IMR-90 (cell line): ENCODE results near the gene BRD3. TPM values are rescaled to one million over a fixed set of nuclear protein-coding genes. Genes with fewer than 3 reads are reported as not detected.

Experiments used
- ATAC-seq: fragments of 200-7000 bp; cut with Tn5 transposase; 2 replicates; pipeline ENCODE4 v1.9.1; 2020; ENCODE audit warnings: low read depth, mild to moderate bottlenecking, moderate library complexity
- BruUV-seq: library from RNA; stranded (reverse); fragments of 400-500 nt; replicated peaks from 2 replicates; lab custom pipeline; 2021; lab: Mats Ljungman, UMichigan
- CTCF ChIA-PET: fragments of 300-600 bp; formaldehyde crosslinking; extraction: SDS; loops from one replicate; lab custom pipeline; 2021; ENCODE audit warnings: antibody characterized with exemption; lab: Yijun Ruan, JAX
- POLR2A ChIA-PET: fragments of 300-600 bp; sonication (Branson Sonifier 250); formaldehyde crosslinking; loops from one replicate; lab custom pipeline; 2022; ENCODE audit warnings: antibody characterized with exemption; ENCODE audit not compliant: unreplicated experiment; lab: Charles Lee
- DNase-seq: peaks from one replicate; pipeline ENCODE4 v3.0.0; 2013
- H2AFZ ChIP-seq: replicated peaks from 2 replicates; pipeline ENCODE3; 2013; ENCODE audit warnings: low read length, mild to moderate bottlenecking; ENCODE audit not compliant: poor library complexity
- H2AK5ac ChIP-seq: 2 replicates; pipeline ENCODE4 v1.6.1; 2013; ENCODE audit warnings: low read depth, low read length, inconsistent platforms
- H2AK9ac ChIP-seq: replicated peaks from 2 replicates; pipeline ENCODE3; 2013; ENCODE audit warnings: mild to moderate bottlenecking, low read depth, low read length, moderate library complexity; ENCODE audit not compliant: poor library complexity
- H2BK120ac ChIP-seq: 2 replicates; pipeline ENCODE4 v1.6.1; 2013; ENCODE audit warnings: low read depth, low read length, inconsistent platforms
- H2BK15ac ChIP-seq: 3 replicates; pipeline ENCODE4 v1.6.1; 2013; ENCODE audit warnings: low read depth, low read length, inconsistent platforms
- H2BK20ac ChIP-seq: 2 replicates; pipeline ENCODE4 v1.6.1; 2013; ENCODE audit warnings: low read depth, mild to moderate bottlenecking, inconsistent platforms, low read length, moderate library complexity
- H2BK5ac ChIP-seq: 2 replicates; pipeline ENCODE4 v1.6.1; 2013; ENCODE audit warnings: mild to moderate bottlenecking, low read depth, low read length, inconsistent platforms; ENCODE audit not compliant: poor library complexity, severe bottlenecking
- H3K14ac ChIP-seq: replicated peaks from 2 replicates; pipeline ENCODE4 v1.6.1; 2013; ENCODE audit warnings: low read depth, low read length, inconsistent platforms
- H3K18ac ChIP-seq: 2 replicates; pipeline ENCODE4 v1.6.1; 2013; ENCODE audit warnings: low read depth, low read length, control low read depth
- H3K23ac ChIP-seq: 2 replicates; pipeline ENCODE4 v1.6.1; 2013; ENCODE audit warnings: low read depth, low read length, inconsistent platforms
- H3K27ac ChIP-seq: 2 replicates; pipeline ENCODE4 v1.5.1; 2013; ENCODE audit warnings: mild to moderate bottlenecking, control low read depth, low read length; ENCODE audit not compliant: insufficient read depth
- H3K27me3 ChIP-seq: 2 replicates; pipeline ENCODE4 v1.6.1; 2013; ENCODE audit warnings: low read length; ENCODE audit not compliant: control insufficient read depth, insufficient read depth
- H3K36me3 ChIP-seq: 2 replicates; pipeline ENCODE4 v1.6.1; 2013; ENCODE audit warnings: low read length, mixed read lengths; ENCODE audit not compliant: control insufficient read depth, insufficient read depth
- H3K4ac ChIP-seq: 2 replicates; pipeline ENCODE4 v1.6.1; 2013; ENCODE audit warnings: low read depth, low read length, inconsistent platforms
- H3K4me1 ChIP-seq: 2 replicates; pipeline ENCODE4 v1.6.1; 2013; ENCODE audit warnings: low read length, mixed read lengths; ENCODE audit not compliant: control insufficient read depth, insufficient read depth
- H3K4me2 ChIP-seq: 2 replicates; pipeline ENCODE4 v1.6.1; 2013; ENCODE audit warnings: low read depth, mild to moderate bottlenecking, control low read depth, low read length, moderate library complexity
- H3K4me3 ChIP-seq: 2 replicates; pipeline ENCODE4 v1.5.1; 2013; ENCODE audit warnings: low read depth, mild to moderate bottlenecking, control low read depth, low read length, moderate library complexity; ENCODE audit not compliant: insufficient read depth
- H3K56ac ChIP-seq: 2 replicates; pipeline ENCODE4 v1.6.1; 2013; ENCODE audit warnings: low read length, inconsistent platforms; ENCODE audit not compliant: insufficient read depth; ENCODE audit errors: extremely low read depth
- H3K79me1 ChIP-seq, 2 experiments: 2 replicates each; pipeline ENCODE4 v1.6.1; 2013; ENCODE audit warnings: low read length in 2 of 2, inconsistent platforms in 1 of 2, low read depth in 1 of 2
- H3K9ac ChIP-seq: 2 replicates; pipeline ENCODE4 v1.6.1; 2013; ENCODE audit warnings: low read depth, low read length, control low read depth
- H3K9me1 ChIP-seq: 2 replicates; pipeline ENCODE4 v1.6.1; 2013; ENCODE audit warnings: low read length, inconsistent platforms; ENCODE audit not compliant: insufficient read depth
- H3K9me3 ChIP-seq: 2 replicates; pipeline ENCODE4 v1.6.1; 2013; ENCODE audit warnings: low read length; ENCODE audit not compliant: control insufficient read depth, insufficient read depth
- H4K20me1 ChIP-seq: 2 replicates; pipeline ENCODE4 v1.6.1; 2013; ENCODE audit warnings: low read length, inconsistent platforms; ENCODE audit not compliant: insufficient read depth
- H4K5ac ChIP-seq: 2 replicates; pipeline ENCODE4 v1.6.1; 2013; ENCODE audit warnings: mild to moderate bottlenecking, low read depth, low read length, control low read depth
- H4K8ac ChIP-seq, 2 experiments: 2 replicates each; pipeline ENCODE4 v1.6.1; 2013; ENCODE audit warnings: low read depth in 2 of 2, low read length in 2 of 2, control low read depth in 1 of 2, inconsistent platforms in 1 of 2
- H4K91ac ChIP-seq: 2 replicates; pipeline ENCODE4 v1.6.1; 2013; ENCODE audit warnings: low read depth, low read length, inconsistent platforms; ENCODE audit not compliant: insufficient read depth
- BHLHE40 ChIP-seq: fragments of 150-350 bp; IDR thresholded peaks from 2 replicates; pipeline ENCODE4 v1.6.1; 2016; ENCODE audit warnings: mild to moderate bottlenecking, low read depth, low read length
- CEBPB ChIP-seq: IDR thresholded peaks from 2 replicates; pipeline ENCODE4 v1.6.1; 2012; ENCODE audit warnings: low read depth, low read length, improper control_type of control experiment
- CHD1 ChIP-seq: IDR thresholded peaks from 2 replicates; pipeline ENCODE4 v1.6.1; 2012; ENCODE audit warnings: low read depth, low read length, improper control_type of control experiment
- CTCF ChIP-seq: conservative IDR thresholded peaks from 2 replicates; pipeline ENCODE4 v1.5.1; 2012; ENCODE audit warnings: mild to moderate bottlenecking, low read depth, low read length, improper control_type of control experiment
- FOS ChIP-seq: fragments of 150-350 bp; IDR thresholded peaks from 2 replicates; pipeline ENCODE4 v1.6.1; 2016; ENCODE audit warnings: low read depth, low read length
- MAZ ChIP-seq: IDR thresholded peaks from 2 replicates; pipeline ENCODE4 v1.6.1; 2012; ENCODE audit warnings: low read depth, mild to moderate bottlenecking, low read length, improper control_type of control experiment, moderate library complexity, borderline replicate concordance
- MXI1 ChIP-seq: IDR thresholded peaks from 2 replicates; pipeline ENCODE4 v1.6.1; 2012; ENCODE audit warnings: low read depth, mild to moderate bottlenecking, low read length, moderate library complexity, borderline replicate concordance
- NFE2L2 ChIP-seq: fragments of 150-350 bp; IDR thresholded peaks from 2 replicates; pipeline ENCODE4 v1.6.1; 2016; ENCODE audit warnings: low read depth, mild to moderate bottlenecking, low read length
- POLR2A ChIP-seq: IDR thresholded peaks from 2 replicates; pipeline ENCODE4 v1.6.1; 2012; ENCODE audit warnings: mild to moderate bottlenecking, low read depth, low read length
- RAD21 ChIP-seq: IDR thresholded peaks from 2 replicates; pipeline ENCODE4 v1.6.1; 2012; ENCODE audit warnings: low read length, improper control_type of control experiment
- RCOR1 ChIP-seq: IDR thresholded peaks from 2 replicates; pipeline ENCODE4 v1.6.1; 2012; ENCODE audit warnings: mild to moderate bottlenecking, low read length, improper control_type of control experiment; ENCODE audit not compliant: insufficient replicate concordance
- RFX5 ChIP-seq: IDR thresholded peaks from 2 replicates; pipeline ENCODE4 v1.8.0; 2012; ENCODE audit warnings: low read depth, mild to moderate bottlenecking, low read length, moderate library complexity
- SMC3 ChIP-seq: fragments of 150-350 bp; IDR thresholded peaks from 2 replicates; pipeline ENCODE4 v1.6.1; 2016; ENCODE audit warnings: low read depth, mild to moderate bottlenecking, antibody characterized with exemption, low read length, moderate library complexity
- USF2 ChIP-seq: fragments of 150-350 bp; IDR thresholded peaks from 2 replicates; pipeline ENCODE4 v1.6.1; 2017; ENCODE audit warnings: mild to moderate bottlenecking, antibody characterized with exemption, low read length, low read depth
- WGBS, 2 experiments: methylation state at CpG; one replicate each; pipeline versions ENCODE4 v1.1.5 to v1.1.7; 2013; ENCODE audit warnings: missing lambda C conversion rate in 2 of 2; ENCODE audit not compliant: insufficient read length in 1 of 2; ENCODE audit errors: extremely low coverage in 2 of 2; 5-methylcytosine and 5-hydroxymethylcytosine counted together
- dilution Hi-C: fragments of 300-500 bp; cut with HindIII; formaldehyde crosslinking; loops from one replicate; pipeline ENCODE4 v1.14.3; 2018; ENCODE audit warnings: low sequenced_read_pairs; ENCODE audit not compliant: unreplicated experiment
- in situ Hi-C: fragments of 300-500 bp; cut with MboI; formaldehyde crosslinking; loops from 3 replicates; pipeline ENCODE4 v1.14.3; 2019; ENCODE audit warnings: low sequenced_read_pairs, inconsistent platforms, mixed read lengths
- intact Hi-C: fragments of 100-400 bp; cut with micrococcal nuclease; formaldehyde crosslinking; loops from 2 replicates; pipeline ENCODE4 v1.10.0; 2022
- polyA plus RNA-seq, 3 experiments: library from polyadenylated mRNA; depleted of rRNA; stranded (reverse); fragments of >200 nt; gene quantifications; 2 replicates each; pipeline ENCODE4 v1.2.3, GENCODE V29; 2012; ENCODE audit warnings: low replicate concordance in 1 of 3
- total RNA-seq: library from RNA; depleted of rRNA; stranded (reverse); fragments of >200 nt; gene quantifications from 2 replicates; pipeline ENCODE4 v1.2.3, GENCODE V29; 2012
- TF ChIP-seq, protein P1 (sequence below): fragments of 150-350 bp; IDR thresholded peaks from 2 replicates; pipeline ENCODE4 v1.6.1; 2016; ENCODE audit warnings: low read depth, mild to moderate bottlenecking, low read length, moderate library complexity, borderline replicate concordance

BRD3 gene
- total and polyA plus RNA-seq, 2 of the 4 experiments (the other 2 are of a cell fraction): 2.2 to 7.1 TPM

DNA sequence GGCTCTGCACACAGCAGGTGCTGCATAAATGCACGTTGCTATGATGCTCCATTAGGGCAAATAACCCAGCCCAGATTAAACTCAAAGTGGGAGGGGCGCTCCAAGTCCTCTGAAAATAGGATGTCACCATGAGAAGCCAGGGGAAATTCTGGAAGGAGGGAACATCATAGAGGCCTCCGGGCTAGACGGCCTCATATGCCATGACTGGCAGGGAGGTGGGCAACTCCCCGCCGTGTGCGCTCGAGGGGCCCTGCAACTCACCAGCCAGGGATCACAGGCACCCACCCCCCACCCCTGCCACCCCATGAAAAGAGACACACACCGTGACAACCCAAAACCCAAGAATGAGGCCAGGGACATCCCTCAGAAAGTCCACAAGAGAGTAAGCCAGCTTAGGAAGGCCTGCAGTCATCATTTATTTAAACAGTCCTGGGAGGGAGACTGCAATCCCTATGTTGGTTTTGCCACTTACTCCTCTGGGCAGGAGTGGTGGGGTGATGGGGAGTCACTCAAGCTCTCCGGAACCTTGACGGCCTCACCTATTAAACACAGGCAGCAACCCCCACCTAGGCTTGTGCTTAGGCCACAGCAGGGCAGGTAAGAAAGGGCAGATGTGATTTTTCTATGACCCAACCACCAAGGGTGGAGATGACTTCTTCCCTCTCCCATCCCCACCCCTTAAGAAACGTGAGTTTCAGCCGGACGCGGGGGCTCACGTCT is 79.7 kb downstream of the BRD3 start:
- POLR2A ChIA-PET: no interaction called here
- H3K4me3 ChIP-seq: no peak overlapping the region
- CTCF ChIA-PET: interaction anchor here (0.7 kb wide), 1 partner anchor 19 kb away, joined by 13 read pairs; no protein-coding TSS in a partner anchor
- no peak overlapping the region for H4K5ac ChIP-seq
- H3K18ac ChIP-seq: no peak overlapping the region
- in situ Hi-C loops (no loop called here), intact Hi-C loops (no loop called here), dilution Hi-C loops (no loop called here)
- ATAC-seq (no peak), DNase-seq (no peak)
- no peak overlapping the region for H3K23ac ChIP-seq
- no peaks in the 10 kb centered on the region for H3K9me3 ChIP-seq
- peaks cover 23 to 73% of the 10 kb centered on the region in 2 experiments for H3K79me1 ChIP-seq
- 0 out of 2 replicates have a peak overlapping the region, but pooled peaks have one; percentile 8 for H2AK5ac ChIP-seq
- H3K4me1 ChIP-seq: peaks cover 4% of the 10 kb centered on the region; the same call in 1 of the 2 replicates
- no peak overlapping the region for H2BK15ac ChIP-seq
- H2BK20ac ChIP-seq: no peak overlapping the region
- no peak overlapping the region for H3K14ac ChIP-seq
- no peak overlapping the region for H3K9ac ChIP-seq
- no peak overlapping the region for H3K4ac ChIP-seq
- H3K56ac ChIP-seq: no peak overlapping the region
- H3K27me3 ChIP-seq: no peaks in the 10 kb centered on the region
- 100% methylated on average over 8 of the region's 16 CpGs; no CpG with 5 or more reads in 1 of the 2 experiments for WGBS, 2 experiments
- no peak overlapping the region for H2AK9ac ChIP-seq
- no peaks in the 10 kb centered on the region for H3K36me3 ChIP-seq
- H4K8ac ChIP-seq: no peak overlapping the region
- no TSS peak for BruUV-seq
- H3K27ac ChIP-seq: no peak overlapping the region
- peaks cover 67% of the 10 kb centered on the region for H4K20me1 ChIP-seq
- H3K4me2 ChIP-seq: no peak overlapping the region
- peaks cover 19% of the 10 kb centered on the region for H3K9me1 ChIP-seq
- H2AFZ ChIP-seq: no peak overlapping the region
- no peak overlapping the region for H2BK5ac ChIP-seq
- H2BK120ac ChIP-seq: no peak overlapping the region
- no peak overlapping the region for H4K91ac ChIP-seq
- TF ChIP-seq RFX5 (no peak), POLR2A (no peak), MXI1 (no peak), FOS (no peak), NFE2L2 (no peak), RCOR1 (no peak), CTCF (no peak), MAZ (no peak), RAD21 (no peak), SMC3 (no peak), CHD1 (no peak), USF2 (no peak), BHLHE40 (no peak), CEBPB (no peak)
- TF ChIP-seq, protein P1, sequence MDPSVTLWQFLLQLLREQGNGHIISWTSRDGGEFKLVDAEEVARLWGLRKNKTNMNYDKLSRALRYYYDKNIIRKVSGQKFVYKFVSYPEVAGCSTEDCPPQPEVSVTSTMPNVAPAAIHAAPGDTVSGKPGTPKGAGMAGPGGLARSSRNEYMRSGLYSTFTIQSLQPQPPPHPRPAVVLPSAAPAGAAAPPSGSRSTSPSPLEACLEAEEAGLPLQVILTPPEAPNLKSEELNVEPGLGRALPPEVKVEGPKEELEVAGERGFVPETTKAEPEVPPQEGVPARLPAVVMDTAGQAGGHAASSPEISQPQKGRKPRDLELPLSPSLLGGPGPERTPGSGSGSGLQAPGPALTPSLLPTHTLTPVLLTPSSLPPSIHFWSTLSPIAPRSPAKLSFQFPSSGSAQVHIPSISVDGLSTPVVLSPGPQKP: no peak
